ENCODE results near the gene CARD19.

- TF ChIP-seq POLR2A (IDR thresholded peaks at IDR 0.05), result no peak
- TF ChIP-seq, protein P1, sequence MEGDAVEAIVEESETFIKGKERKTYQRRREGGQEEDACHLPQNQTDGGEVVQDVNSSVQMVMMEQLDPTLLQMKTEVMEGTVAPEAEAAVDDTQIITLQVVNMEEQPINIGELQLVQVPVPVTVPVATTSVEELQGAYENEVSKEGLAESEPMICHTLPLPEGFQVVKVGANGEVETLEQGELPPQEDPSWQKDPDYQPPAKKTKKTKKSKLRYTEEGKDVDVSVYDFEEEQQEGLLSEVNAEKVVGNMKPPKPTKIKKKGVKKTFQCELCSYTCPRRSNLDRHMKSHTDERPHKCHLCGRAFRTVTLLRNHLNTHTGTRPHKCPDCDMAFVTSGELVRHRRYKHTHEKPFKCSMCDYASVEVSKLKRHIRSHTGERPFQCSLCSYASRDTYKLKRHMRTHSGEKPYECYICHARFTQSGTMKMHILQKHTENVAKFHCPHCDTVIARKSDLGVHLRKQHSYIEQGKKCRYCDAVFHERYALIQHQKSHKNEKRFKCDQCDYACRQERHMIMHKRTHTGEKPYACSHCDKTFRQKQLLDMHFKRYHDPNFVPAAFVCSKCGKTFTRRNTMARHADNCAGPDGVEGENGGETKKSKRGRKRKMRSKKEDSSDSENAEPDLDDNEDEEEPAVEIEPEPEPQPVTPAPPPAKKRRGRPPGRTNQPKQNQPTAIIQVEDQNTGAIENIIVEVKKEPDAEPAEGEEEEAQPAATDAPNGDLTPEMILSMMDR (IDR thresholded peaks at IDR 0.05), result no peak
Measured at GRCh38 chr9:93119703-93119952, 23.6 kb downstream of the CARD19 start.
